GM12878 (cell line): ENCODE measurements around the gene NKIRAS1.

Source experiments
- CTCF ChIP-seq, 3 experiments: IDR thresholded peaks in 2 of 3; conservative IDR thresholded peaks in 1 of 3; 2 replicates each; pipeline ENCODE4 v1.5.1; 2011; ENCODE audit warnings: low read depth in 3 of 3, low read length in 3 of 3, mild to moderate bottlenecking in 3 of 3, control low read depth in 2 of 3, moderate library complexity in 2 of 3, inconsistent platforms in 1 of 3, mixed read lengths in 1 of 3; ENCODE audit not compliant: control insufficient read depth in 2 of 3, insufficient read depth in 1 of 3; ENCODE audit errors: extremely low read depth in 1 of 3
- MYC ChIP-seq: IDR thresholded peaks from 2 replicates; pipeline ENCODE4 v1.6.1; 2011; ENCODE audit warnings: mild to moderate bottlenecking, low read length, moderate library complexity, inconsistent platforms; ENCODE audit not compliant: insufficient read depth, insufficient replicate concordance, insufficient read length, severe bottlenecking
- PML ChIP-seq: IDR thresholded peaks from 2 replicates; pipeline ENCODE4 v1.6.1; 2012; ENCODE audit warnings: low read length, inconsistent platforms
- POLR2A ChIP-seq: IDR thresholded peaks from 2 replicates; pipeline ENCODE4 v1.6.1; 2011; ENCODE audit warnings: low read depth, mild to moderate bottlenecking, low read length
- ZNF384 ChIP-seq: IDR thresholded peaks from 2 replicates; pipeline ENCODE4 v1.6.1; 2012; ENCODE audit warnings: low read depth, mild to moderate bottlenecking, low read length, improper control_type of control experiment, borderline replicate concordance

GRCh38 chr3:23926736-23927135 is 9.9 kb upstream of the NKIRAS1 start:
- TF ChIP-seq CTCF (IDR thresholded peaks at IDR 0.05 in 2 of 3, conservative IDR thresholded peaks at IDR 0.05 in 1 of 3; ENCODE audit: control insufficient read depth in 2 of 3, extremely low read depth in 1 of 3, insufficient read depth in 1 of 3, low read depth in 3 of 3, low read length in 3 of 3) (peak in 1 of 3 experiments; percentile 33; a peak in 2 of 6 replicates), ZNF384 (no peak), MYC (no peak), PML (no peak), POLR2A (no peak)
